HepG2 (cell line): ENCODE measurements around the gene IL3. TPM values are rescaled to one million over a fixed set of nuclear protein-coding genes. Genes with fewer than 3 reads are reported as not detected.

Experiments used
- ATAC-seq: fragments of 200-7000 bp; cut with Tn5 transposase; 3 replicates; pipeline ENCODE4 v1.9.1; 2020; ENCODE audit warnings: mild to moderate bottlenecking, moderate library complexity
- Bru-seq: library from RNA; stranded (reverse); fragments of 400-500 nt; gene quantifications from one replicate; lab custom pipeline; 2021; lab: Mats Ljungman, UMichigan
- BruChase-seq, 2 experiments: library from RNA; stranded (reverse); fragments of 400-500 nt; gene quantifications; one replicate each; lab custom pipeline; 2021; lab: Mats Ljungman, UMichigan
- BruUV-seq: library from RNA; stranded (reverse); fragments of 400-500 nt; replicated peaks from 2 replicates; lab custom pipeline; 2021; lab: Mats Ljungman, UMichigan
- CTCF ChIA-PET: fragments of 300-600 bp; formaldehyde crosslinking; extraction: SDS; loops from one replicate; lab custom pipeline; 2021; ENCODE audit warnings: low total read pairs, inconsistent platforms, low intra/inter-chr PET ratio; lab: Yijun Ruan, JAX
- POLR2A ChIA-PET: fragments of 350-600 bp; sonication (Branson Sonifier 250); formaldehyde crosslinking; loops from one replicate; lab custom pipeline; 2020; ENCODE audit warnings: antibody characterized with exemption, inconsistent platforms; lab: Yijun Ruan, JAX
- DNase-seq: peaks from one replicate; pipeline ENCODE4 v3.0.0-alpha.2; 2015; ENCODE audit warnings: low spot score
- FAIRE-seq: peaks from 3 replicates; lab custom pipeline; 2011; peaks lifted over from hg19 to GRCh38; lab: Jason Lieb, UNC
- H2AFZ ChIP-seq: one replicate; pipeline ENCODE4 v1.6.1; 2011; ENCODE audit warnings: low read length, inconsistent platforms
- H3K27ac ChIP-seq: fragments of 300-600 bp; 3 replicates; pipeline ENCODE4 v1.8.0; 2011; ENCODE audit warnings: mixed run types, mild to moderate bottlenecking, mixed read lengths, low read length, inconsistent platforms; ENCODE audit not compliant: insufficient read depth; ENCODE audit errors: extremely low read length
- H3K27me3 ChIP-seq, 2 experiments: fragments of 200-600 bp in 1 of 2; 2 replicates in 1 of 2; 3 replicates in 1 of 2; pipeline versions ENCODE4 v1.6.0 to v1.8.0; 2011; ENCODE audit warnings: low read length in 2 of 2, mild to moderate bottlenecking in 2 of 2, moderate library complexity in 2 of 2, inconsistent platforms in 1 of 2; ENCODE audit not compliant: insufficient read depth in 2 of 2, control insufficient read depth in 1 of 2
- H3K36me3 ChIP-seq, 2 experiments: fragments of 200-600 bp in 1 of 2; replicated peaks in 1 of 2; 2 replicates in 1 of 2; 3 replicates in 1 of 2; pipeline versions ENCODE4 v1.5.1 to v1.8.0; 2011; ENCODE audit warnings: low read length in 2 of 2, inconsistent platforms in 1 of 2; ENCODE audit not compliant: insufficient read depth in 2 of 2, control insufficient read depth in 1 of 2
- H3K4me1 ChIP-seq: 2 replicates; pipeline ENCODE4 v1.5.1; 2012; ENCODE audit warnings: low read length, inconsistent platforms; ENCODE audit not compliant: insufficient read depth
- H3K4me2 ChIP-seq: 2 replicates; pipeline ENCODE4 v1.6.0; 2011; ENCODE audit warnings: low read depth, low read length, inconsistent platforms
- H3K4me3 ChIP-seq, 3 experiments: fragments of 200-600 bp in 1 of 3; sonication (generic), shearing (Covaris generic) in 1 of 3; replicated peaks in 1 of 3; 2 replicates each; pipeline ENCODE4 v1.5.1; 2011 to 2016; ENCODE audit warnings: low read length in 3 of 3, inconsistent platforms in 2 of 3, low read depth in 2 of 3, mild to moderate bottlenecking in 2 of 3, control low read depth in 1 of 3, mixed read lengths in 1 of 3; ENCODE audit not compliant: insufficient read depth in 1 of 3
- H3K79me2 ChIP-seq: one replicate; pipeline ENCODE4 v1.6.1; 2011; ENCODE audit warnings: low read length, inconsistent platforms; ENCODE audit not compliant: insufficient read depth
- H3K9ac ChIP-seq: 2 replicates; pipeline ENCODE4 v1.6.0; 2011; ENCODE audit warnings: mild to moderate bottlenecking, low read depth, low read length, inconsistent platforms; ENCODE audit not compliant: insufficient read depth
- H3K9me3 ChIP-seq: 2 replicates; pipeline ENCODE4 v1.5.1; 2012; ENCODE audit warnings: mild to moderate bottlenecking, low read length
- H4K20me1 ChIP-seq: 2 replicates; pipeline ENCODE4 v1.6.0; 2011; ENCODE audit warnings: inconsistent platforms, mild to moderate bottlenecking, low read length, moderate library complexity; ENCODE audit not compliant: insufficient read depth
- ARNTL ChIP-seq: sonication (generic); formaldehyde crosslinking; IDR thresholded peaks from 2 replicates; pipeline ENCODE4 v1.4.0; 2020; ENCODE audit warnings: mild to moderate bottlenecking, missing genetic modification reagents
- FOXC1 ChIP-seq: sonication (generic); formaldehyde crosslinking; IDR thresholded peaks from 2 replicates; pipeline ENCODE4 v1.8.0; 2022; ENCODE audit warnings: mild to moderate bottlenecking, missing genetic modification reagents, borderline replicate concordance
- FOXK1 ChIP-seq: sonication (generic); formaldehyde crosslinking; IDR thresholded peaks from 2 replicates; pipeline ENCODE4 v1.4.0; 2020; ENCODE audit warnings: low read depth, missing genetic modification reagents, borderline replicate concordance
- MAX ChIP-seq: IDR thresholded peaks from 2 replicates; pipeline ENCODE4 v1.6.1; 2012; ENCODE audit warnings: inconsistent platforms
- NFRKB ChIP-seq: fragments of 450-650 bp; IDR thresholded peaks from 2 replicates; pipeline ENCODE4 v1.6.1; 2017
- RORA ChIP-seq: sonication (generic); formaldehyde crosslinking; IDR thresholded peaks from 2 replicates; pipeline ENCODE4 v1.5.0; 2020; ENCODE audit warnings: mild to moderate bottlenecking, missing genetic modification reagents, moderate library complexity
- SNAPC2 ChIP-seq: sonication (generic); formaldehyde crosslinking; IDR thresholded peaks from 2 replicates; pipeline ENCODE4 v1.8.1; 2022; ENCODE audit warnings: mild to moderate bottlenecking, missing genetic modification reagents
- ZFP36 ChIP-seq: fragments of 150-350 bp; IDR thresholded peaks from 2 replicates; pipeline ENCODE4 v1.6.1; 2018; ENCODE audit warnings: borderline replicate concordance, low read length, low read depth; ENCODE audit not compliant: partially characterized antibody
- ZNF224 ChIP-seq: sonication (generic); formaldehyde crosslinking; IDR thresholded peaks from 2 replicates; pipeline ENCODE4 v1.5.0; 2020; ENCODE audit warnings: mild to moderate bottlenecking, missing genetic modification reagents
- ZNF260 ChIP-seq: sonication (generic); formaldehyde crosslinking; IDR thresholded peaks from 2 replicates; pipeline ENCODE4 v1.4.0; 2020; ENCODE audit warnings: missing genetic modification reagents, low read depth, mild to moderate bottlenecking, borderline replicate concordance
- ZNF878 ChIP-seq: sonication (generic); formaldehyde crosslinking; IDR thresholded peaks from 2 replicates; pipeline ENCODE4 v1.8.1; 2023; ENCODE audit warnings: mild to moderate bottlenecking, missing genetic modification reagents, moderate library complexity
- WGBS: methylation state at CpG from one replicate; pipeline ENCODE4 v1.1.6; 2017; ENCODE audit warnings: low lambda C conversion rate; 5-methylcytosine and 5-hydroxymethylcytosine counted together
- in situ Hi-C: cut with HindIII; loops from 2 replicates; pipeline ENCODE4 v1.10.0; 2017; ENCODE audit warnings: low pct_unique_long_range_greater_than_20kb; ENCODE audit not compliant: extremely low pct_ligation_motif_present
- intact Hi-C: fragments of 100-400 bp; cut with micrococcal nuclease; formaldehyde crosslinking; loops from one replicate; pipeline ENCODE4 v1.10.0; 2022; ENCODE audit not compliant: unreplicated experiment
- long read RNA-seq, 2 experiments: library from RNA in 1 of 2; library from polyadenylated mRNA in 1 of 2; stranded (forward) in 1 of 2; unstranded in 1 of 2; transcript quantifications; one replicate each; pipeline ENCODE4 v2.0.0, GENCODE V29; 2019 to 2022
- polyA minus RNA-seq, 3 experiments: library from RNA; depleted of rRNA, polyadenylated mRNA; stranded (reverse); fragments of >200 nt; gene quantifications; 2 replicates each; pipeline ENCODE4 v1.2.3, GENCODE V29; 2011; ENCODE audit warnings: low replicate concordance in 1 of 3
- polyA plus RNA-seq, 8 experiments: library from polyadenylated mRNA; depleted of rRNA in 3 of 8; stranded (reverse) in 7 of 8; unstranded in 1 of 8; fragments of >200 nt; fragmentation: Illumina TruSeq in 4 of 8; extraction: Trizol in 4 of 8; gene quantifications; 2 replicates each; pipeline versions ENCODE4 v1.2.1 to v1.2.3, GENCODE V29; 2011 to 2016; ENCODE audit warnings: low read depth in 4 of 8, missing spikeins in 1 of 8, mixed read lengths in 1 of 8; ENCODE audit not compliant: insufficient read depth in 1 of 8
- total RNA-seq, 5 experiments: library from RNA; depleted of rRNA; stranded (reverse); fragments of >200 nt; fragmentation: Illumina TruSeq; extraction: Trizol; gene quantifications; 2 replicates each; pipeline ENCODE4 v1.2.3, GENCODE V29; 2016; ENCODE audit warnings: low read depth in 1 of 5
- TF ChIP-seq, protein P1 (sequence below): sonication (generic); formaldehyde crosslinking; IDR thresholded peaks from 2 replicates; pipeline ENCODE4 v1.4.0; 2020; ENCODE audit warnings: missing genetic modification reagents

Gene IL3
- total RNA-seq (2016; rRNA removed; fragmentation: Illumina TruSeq; extraction: Trizol) (not detected in 2 replicates), polyA plus RNA-seq (2011; rRNA removed) (not detected in 2 replicates), polyA minus RNA-seq (2011; rRNA and poly(A)+ RNA removed; ENCODE audit: low replicate concordance) (not detected in 2 replicates), Bru-seq, nascent RNA (not detected), BruChase-seq, experiment 1, labeled RNA remaining after a 6-hour chase (not detected), BruChase-seq, experiment 2, labeled RNA remaining after a 2-hour chase (not detected)
- not detected in 2 replicates for total RNA-seq (2016; cell fraction: cytosol; rRNA removed; fragmentation: Illumina TruSeq; extraction: Trizol; ENCODE audit: low read depth)
- total RNA-seq (2016; cell fraction: insoluble cytoplasmic fraction; rRNA removed; fragmentation: Illumina TruSeq; extraction: Trizol): not detected in 2 replicates
- total RNA-seq (2016; cell fraction: membrane; rRNA removed; fragmentation: Illumina TruSeq; extraction: Trizol): not detected in 2 replicates
- total RNA-seq (2016; cell fraction: nucleus; rRNA removed; fragmentation: Illumina TruSeq; extraction: Trizol): not detected in 2 replicates
- not detected in 2 replicates for polyA plus RNA-seq (2011; cell fraction: cytosol; rRNA removed)
- polyA plus RNA-seq (2011; cell fraction: nucleus; rRNA removed): not detected in 2 replicates
- polyA plus RNA-seq (2012): not detected in 2 replicates
- not detected in 2 replicates for polyA plus RNA-seq (2016; cell fraction: cytosol; fragmentation: Illumina TruSeq; extraction: Trizol; ENCODE audit: low read depth)
- not detected in 2 replicates for polyA plus RNA-seq (2016; cell fraction: insoluble cytoplasmic fraction; fragmentation: Illumina TruSeq; extraction: Trizol; ENCODE audit: low read depth)
- polyA plus RNA-seq (2016; cell fraction: membrane; fragmentation: Illumina TruSeq; extraction: Trizol; ENCODE audit: low read depth): not detected in 2 replicates
- not detected in 2 replicates for polyA plus RNA-seq (2016; cell fraction: nucleus; fragmentation: Illumina TruSeq; extraction: Trizol; ENCODE audit: insufficient read depth, low read depth)
- polyA minus RNA-seq (2011; cell fraction: cytosol; rRNA and poly(A)+ RNA removed): not detected in 2 replicates
- polyA minus RNA-seq (2011; cell fraction: nucleus; rRNA and poly(A)+ RNA removed): not detected in 2 replicates
- long read RNA-seq, experiment 1: 0 reads
- long read RNA-seq, experiment 2: 0 reads

DNA sequence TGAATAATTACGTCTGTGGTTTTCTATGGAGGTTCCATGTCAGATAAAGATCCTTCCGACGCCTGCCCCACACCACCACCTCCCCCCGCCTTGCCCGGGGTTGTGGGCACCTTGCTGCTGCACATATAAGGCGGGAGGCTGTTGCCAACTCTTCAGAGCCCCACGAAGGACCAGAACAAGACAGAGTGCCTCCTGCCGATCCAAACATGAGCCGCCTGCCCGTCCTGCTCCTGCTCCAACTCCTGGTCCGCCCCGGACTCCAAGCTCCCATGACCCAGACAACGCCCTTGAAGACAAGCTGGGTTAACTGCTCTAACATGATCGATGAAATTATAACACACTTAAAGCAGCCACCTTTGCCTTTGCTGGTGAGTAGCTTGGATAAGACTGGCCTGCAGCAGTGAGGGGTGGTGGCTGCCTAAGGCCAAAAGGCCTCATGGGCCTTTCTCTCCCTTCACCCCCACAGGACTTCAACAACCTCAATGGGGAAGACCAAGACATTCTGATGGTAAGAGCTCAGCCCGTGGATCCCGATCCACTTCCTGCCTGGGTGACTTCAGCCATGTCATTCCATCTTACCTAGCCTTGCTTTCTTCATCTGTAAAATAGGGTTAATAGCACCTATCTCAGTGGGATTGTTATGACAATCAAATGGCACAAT, at the start of gene IL3:
TSS of gene IL3 (plus strand) at position 155 of the 661 bp plus-strand sequence. CDS start at position 207, 52 bp downstream.
- ChIA-PET CTCF (no interaction called here), POLR2A (no interaction called here)
- Histone ChIP-seq H3K9me3 (no peaks in the 10 kb centered on the region), H3K4me2 (no peak within 1 kb of the TSS), H3K79me2 (no peaks in the 10 kb centered on the region), H3K9ac (no peak within 1 kb of the TSS), H3K4me3 (no peak within 1 kb of the TSS), H4K20me1 (no peaks in the 10 kb centered on the region), H3K36me3 (no peaks in the 10 kb centered on the region), H3K4me1 (peaks cover 9% of the 10 kb centered on the region), H2AFZ (no peak within 1 kb of the TSS), H3K27me3 (peaks cover 0 to 9% of the 10 kb centered on the region in 2 experiments; a peak in 2 of 5 replicates), H3K27ac (no peak within 1 kb of the TSS)
- TF ChIP-seq ZNF224 (CRISPR knock-in tag) (no peak), FOXK1 (CRISPR knock-in tag) (no peak), RORA (CRISPR knock-in tag) (no peak), SNAPC2 (CRISPR knock-in tag) (no peak), FOXC1 (CRISPR knock-in tag) (no peak), ZFP36 (no peak), MAX (no peak), ARNTL (no peak), ZNF260 (CRISPR knock-in tag) (no peak), NFRKB (no peak), ZNF878 (CRISPR knock-in tag) (no peak)
- TF ChIP-seq, protein P1, sequence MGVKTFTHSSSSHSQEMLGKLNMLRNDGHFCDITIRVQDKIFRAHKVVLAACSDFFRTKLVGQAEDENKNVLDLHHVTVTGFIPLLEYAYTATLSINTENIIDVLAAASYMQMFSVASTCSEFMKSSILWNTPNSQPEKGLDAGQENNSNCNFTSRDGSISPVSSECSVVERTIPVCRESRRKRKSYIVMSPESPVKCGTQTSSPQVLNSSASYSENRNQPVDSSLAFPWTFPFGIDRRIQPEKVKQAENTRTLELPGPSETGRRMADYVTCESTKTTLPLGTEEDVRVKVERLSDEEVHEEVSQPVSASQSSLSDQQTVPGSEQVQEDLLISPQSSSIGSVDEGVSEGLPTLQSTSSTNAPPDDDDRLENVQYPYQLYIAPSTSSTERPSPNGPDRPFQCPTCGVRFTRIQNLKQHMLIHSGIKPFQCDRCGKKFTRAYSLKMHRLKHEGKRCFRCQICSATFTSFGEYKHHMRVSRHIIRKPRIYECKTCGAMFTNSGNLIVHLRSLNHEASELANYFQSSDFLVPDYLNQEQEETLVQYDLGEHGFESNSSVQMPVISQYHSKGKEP (CRISPR knock-in tag): no peak
- ATAC-seq (no peak), FAIRE-seq (no peak), DNase-seq (no peak)
- no TSS peak for BruUV-seq
- in situ Hi-C loops: no loop called here
- intact Hi-C loops: no loop called here
- WGBS: 45% methylated on average over 14 of the region's 16 CpGs
